Measurements from ENCODE around the gene ITGA2B. TPM values are rescaled to one million over a fixed set of nuclear protein-coding genes. Genes with fewer than 3 reads are reported as not detected.
"Not testable (repeated sequence)": the region's sequence is repeated elsewhere in the genome, so short reads cannot be mapped to it uniquely, and the experiment has no call there.

The ITGA2B gene
- total RNA-seq, 1 experiment from 2014 or later = 0.21 TPM

DNA sequence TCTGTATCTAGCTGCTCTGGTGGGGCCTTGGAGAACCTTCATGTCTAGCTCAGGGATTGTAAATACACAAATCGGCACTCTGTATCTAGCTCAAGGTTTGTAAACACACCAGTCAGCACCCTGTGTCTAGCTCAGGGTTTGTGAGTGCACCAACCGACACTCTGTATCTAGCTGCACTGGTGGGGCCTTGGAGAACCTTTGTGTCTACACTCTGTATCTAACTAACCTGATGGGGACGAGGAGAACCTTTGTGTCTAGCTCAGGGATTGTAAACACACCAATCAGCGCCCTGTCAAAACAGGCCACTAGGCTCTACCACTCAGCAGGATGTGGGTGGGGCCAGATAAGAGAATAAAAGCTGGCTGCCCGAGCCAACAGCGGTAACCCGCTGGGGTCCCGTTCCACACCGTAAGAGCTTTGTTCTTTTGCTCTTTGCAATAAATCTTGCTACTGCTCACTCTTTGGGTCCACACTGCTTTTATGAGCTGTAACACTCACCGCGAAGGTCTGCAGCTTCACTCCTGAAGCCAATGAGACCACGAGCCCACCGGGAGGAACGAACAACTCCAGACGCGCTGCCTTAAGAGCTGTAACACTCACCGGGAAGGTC lies 19.9 kb downstream of the ITGA2B start:
- not testable (repeated sequence) for DNase-seq (ENCODE audit: low spot score)

DNA sequence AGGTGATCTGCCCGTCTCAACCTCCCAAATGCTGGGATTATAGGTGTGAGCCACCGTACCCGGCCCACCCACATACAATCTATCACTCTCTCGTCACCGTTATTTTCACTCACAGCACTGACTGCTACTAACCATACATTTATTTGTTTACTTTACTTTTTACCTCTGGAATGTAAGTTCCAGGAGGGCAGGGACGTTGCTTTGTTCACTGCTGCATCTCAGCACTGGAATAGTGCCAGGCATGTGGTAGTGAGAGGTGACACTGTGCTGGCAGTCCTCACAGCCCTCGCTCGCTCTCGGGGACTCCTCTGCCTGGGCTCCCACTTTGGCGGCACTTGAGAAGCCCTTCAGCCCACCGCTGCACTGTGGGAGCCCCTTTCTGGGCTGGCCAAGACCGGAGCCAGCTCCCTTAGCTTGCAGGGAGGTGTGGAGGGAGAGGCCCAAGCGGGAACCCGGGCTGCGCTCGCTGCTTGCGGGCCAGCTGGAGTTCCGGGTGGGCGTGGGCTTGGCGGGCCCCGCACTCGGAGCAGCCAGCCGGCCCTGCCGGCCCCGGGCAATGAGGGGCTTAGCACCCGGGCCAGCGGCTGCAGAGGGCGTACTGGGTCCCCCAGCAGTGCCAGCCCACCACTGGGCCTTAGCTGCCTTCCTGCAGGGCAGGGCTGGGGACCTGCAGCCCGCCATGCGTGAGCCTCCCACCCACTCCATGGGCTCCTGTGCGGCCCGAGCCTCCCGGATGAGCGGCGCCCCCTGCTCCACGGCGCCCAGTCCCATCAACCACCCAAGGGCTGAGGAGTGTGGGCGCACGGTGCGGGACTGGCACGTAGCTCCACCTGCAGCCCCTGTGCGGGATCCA lies 20.8 kb downstream of the ITGA2B start:
- DNase-seq (ENCODE audit: low spot score) = not testable (repeated sequence)

DNA sequence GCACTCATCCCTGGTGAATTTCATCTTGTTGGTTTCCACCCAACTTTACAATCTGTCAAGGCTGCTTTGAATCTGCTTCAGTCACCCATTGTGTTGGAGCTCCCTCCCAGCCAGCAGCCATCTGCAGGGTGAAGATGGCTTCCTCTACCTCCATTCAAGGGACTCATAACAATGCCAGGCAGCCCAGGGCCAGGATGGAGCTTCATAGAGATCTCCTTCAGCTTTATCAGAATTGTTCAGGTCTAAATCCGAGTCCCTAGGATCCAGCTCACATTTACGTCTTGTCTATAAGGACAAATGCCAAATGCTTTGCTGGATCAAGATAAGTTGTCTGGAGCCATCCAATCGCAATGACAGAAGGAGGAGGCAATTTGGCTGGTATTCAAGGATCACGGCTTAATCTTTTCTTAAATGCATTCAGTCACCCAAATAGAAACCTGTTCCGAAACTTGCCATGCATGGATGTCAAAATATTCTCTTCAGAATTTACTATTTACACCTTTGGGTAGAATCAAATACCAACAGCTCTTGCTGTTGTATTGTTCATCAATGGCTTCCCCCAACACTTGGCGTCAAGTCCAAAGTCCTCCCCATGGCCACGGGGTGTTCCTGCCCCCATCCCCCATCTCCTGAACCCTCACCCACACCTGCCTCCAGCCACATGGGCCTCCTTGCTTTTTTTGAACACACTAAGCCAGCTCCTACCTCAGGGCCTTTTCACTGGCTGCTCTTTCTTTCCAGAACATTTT lies 22.0 kb downstream of the ITGA2B start:
- no peak for DNase-seq (ENCODE audit: low spot score)

DNA sequence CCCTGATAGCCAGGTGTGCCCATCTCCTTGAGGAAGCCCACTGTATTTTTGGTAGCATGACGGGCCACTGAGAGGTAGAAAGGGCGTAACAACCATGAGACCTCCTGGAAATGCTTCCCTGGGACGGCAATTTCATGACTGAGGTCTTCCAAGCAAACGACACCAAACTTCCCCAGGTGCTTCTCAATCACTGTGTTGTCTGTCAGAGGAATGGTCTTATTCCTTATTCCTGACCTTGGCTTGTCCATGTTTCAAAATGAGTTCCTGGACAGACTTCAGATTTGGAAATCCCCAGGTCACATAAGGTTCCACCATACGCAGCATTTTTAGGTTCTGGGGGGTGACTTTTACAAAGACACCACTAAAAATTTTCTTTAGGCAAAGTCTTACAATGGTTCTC lies 24.4 kb downstream of the ITGA2B start:
- DNase-seq (ENCODE audit: low spot score) = not testable (repeated sequence)

DNA sequence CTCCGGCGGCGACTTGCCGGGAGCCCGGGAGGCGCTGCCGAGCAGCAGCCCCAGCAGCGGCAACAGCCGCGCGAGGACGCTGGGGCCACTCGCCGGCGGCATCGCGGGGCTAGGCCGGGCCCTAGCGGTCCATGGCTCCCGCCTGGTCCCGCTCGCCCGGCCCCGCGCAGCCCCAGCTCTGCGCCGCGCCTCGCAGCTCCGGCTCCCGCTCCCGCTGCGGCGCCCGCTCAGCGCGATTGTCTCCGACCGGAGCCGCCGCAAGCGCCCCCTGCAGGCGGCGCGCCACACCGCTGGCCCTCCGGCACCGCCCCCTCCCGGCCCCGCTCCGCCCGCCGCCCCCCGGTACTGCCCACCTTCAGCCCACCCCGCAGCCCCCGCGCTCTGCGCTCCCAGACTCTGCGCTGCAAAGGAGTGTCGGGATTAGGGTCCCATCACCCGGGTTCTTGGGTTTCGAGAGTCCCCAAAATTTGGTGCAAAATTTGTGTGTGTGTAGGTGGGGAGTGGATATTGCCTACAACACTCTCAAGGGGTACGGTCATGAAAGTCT lies 25.8 kb downstream of the ITGA2B start, which contains the start of gene FAM171A2:
FAM171A2 (minus strand) TSS at position 241 of the 547 bp plus-strand sequence; CDS start at position 102, 139 bp downstream.
- no peak for DNase-seq (ENCODE audit: low spot score)

DNA sequence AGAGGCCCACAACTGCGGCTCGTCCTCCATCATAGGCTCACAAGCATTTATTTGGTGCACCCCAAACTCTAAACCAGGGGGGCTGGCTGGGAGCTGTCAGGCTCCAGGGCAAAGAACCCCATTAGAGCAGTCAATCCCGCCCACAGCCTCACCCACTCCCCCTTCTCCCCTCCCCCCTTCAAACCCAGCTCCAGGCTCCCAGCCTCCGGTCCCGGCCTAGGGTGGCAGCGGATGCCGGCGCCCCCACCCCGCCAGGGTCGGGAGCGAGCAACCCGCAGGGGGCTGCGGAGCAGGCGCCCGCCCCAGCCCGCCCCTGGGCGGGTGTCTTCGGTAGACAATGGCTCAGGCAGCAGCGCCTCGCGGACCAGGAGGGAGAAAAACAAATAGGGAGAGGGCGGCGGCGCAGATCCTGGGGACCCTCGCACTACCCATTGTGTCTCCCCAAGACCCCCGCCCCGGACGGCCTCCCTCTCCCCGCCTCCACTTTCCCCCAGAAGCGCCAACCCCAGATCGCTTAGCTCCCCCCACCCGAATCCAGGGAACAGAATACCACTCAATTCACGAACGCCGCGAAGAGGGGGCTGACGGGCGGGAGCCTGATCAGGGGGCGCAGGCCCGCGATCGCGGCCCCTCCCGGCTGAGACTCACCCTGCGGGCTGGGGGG lies 26.4 kb downstream of the ITGA2B start:
- no peak for DNase-seq (ENCODE audit: low spot score)

DNA sequence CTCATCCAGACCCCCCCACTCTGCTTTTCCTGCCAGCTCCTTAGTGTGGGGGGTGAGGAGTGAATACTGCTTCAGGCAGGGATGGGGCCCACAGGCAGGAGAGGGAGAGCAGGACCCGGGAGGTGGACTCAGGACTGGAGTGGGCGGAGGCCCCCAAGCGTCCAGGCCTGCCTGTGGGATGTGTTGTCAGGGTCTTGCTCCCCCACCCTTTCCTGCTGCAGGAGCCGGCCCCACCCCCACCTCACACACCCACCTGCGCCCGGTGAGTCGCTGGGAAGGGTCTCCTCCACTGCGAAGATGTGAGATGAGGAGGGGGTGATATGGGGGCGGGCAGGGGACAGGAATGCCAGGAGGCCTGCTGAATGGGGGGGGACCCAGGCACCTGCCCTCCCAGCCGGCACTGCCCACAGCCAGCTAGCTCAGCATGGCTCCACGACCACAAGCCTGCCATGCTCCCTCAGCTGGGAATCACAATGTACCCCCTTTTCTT lies 26.9 kb downstream of the ITGA2B start:
- no peak for DNase-seq (ENCODE audit: low spot score)

DNA sequence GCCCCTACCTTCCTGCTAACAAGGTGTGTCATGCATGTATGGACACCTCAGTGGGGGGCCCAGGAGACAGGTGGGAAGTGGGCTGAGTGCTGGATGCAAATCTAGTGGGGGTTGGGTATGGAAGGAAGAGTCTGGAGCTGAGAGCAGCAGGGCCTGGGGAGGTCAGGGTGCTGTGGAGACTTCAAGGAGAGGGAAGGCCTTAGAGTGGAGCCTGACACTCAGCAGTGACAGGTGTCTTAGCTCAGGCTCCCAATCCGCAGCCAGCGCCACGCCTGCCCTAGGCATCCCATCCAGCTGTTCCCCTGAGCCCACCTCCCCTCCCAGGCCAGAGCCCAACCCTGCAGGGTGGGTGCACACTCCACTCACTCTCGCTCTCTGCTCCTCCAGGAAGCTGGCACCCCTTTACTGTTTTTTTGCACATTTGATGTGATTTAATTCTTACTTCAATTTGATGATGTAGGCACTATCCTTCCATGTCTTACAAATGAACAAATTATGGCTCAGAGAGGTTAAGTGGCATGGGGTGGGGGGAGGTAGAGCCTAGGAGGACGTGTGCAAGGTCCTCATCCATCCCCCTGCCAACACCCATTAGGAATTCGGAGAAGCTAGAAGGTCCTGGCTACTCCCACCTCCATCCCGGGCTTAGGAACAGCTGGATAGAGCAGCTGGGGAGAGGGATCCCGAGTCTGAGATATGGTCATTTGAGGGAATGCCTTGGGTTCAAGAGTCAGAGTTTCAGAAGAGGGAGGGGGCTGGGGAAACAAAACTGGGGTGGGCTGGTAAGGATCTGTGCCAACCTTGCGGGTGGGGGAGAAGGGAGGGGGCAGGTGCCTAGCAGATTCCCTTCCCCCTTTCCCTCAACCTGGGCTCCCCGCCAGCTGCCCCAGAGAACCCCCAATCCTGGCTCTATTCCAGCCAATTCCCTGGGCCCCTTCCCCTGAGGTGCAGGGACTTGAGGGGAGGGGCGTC lies 27.9 kb downstream of the ITGA2B start:
- DNase-seq (ENCODE audit: low spot score) = no peak

DNA sequence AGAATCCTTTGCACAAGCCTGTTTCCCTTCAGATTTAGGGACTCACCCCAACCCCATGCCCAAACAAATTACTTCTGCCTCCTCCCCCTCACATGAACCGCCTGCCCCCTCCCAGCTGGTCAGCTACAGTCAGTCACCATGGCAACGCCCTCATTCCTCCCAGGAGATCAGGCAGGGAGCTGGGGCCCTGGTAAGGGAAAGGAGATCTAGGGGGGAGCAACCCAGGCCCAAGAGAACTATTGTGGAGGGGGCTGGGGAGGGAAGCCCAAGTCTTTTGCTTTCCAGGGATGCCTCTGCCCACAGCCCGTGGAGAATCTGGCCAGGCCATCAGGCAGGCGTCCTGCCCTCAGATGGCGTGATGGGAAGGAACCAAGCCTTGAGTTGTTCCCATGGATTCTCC lies 28.6 kb downstream of the ITGA2B start:
- DNase-seq (ENCODE audit: low spot score) = no peak

DNA sequence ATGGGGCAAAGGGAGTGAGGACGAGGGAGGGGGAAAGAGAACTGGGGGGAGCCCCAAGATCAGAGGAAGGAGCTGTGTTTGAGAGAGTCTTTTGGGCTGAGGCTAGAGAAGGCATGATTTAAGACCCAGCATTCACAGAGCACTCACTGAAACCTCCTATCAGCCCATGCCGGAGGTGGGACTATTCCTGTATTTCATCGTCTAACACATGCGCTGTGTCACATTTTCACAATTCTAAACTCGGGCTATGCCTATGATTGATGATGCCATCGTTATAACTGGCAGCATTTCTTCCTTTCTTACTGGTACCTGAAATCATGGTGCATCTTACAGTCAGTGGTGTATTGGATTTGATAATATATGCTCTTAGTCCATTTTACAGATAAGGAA lies 29.3 kb downstream of the ITGA2B start:
- DNase-seq (ENCODE audit: low spot score) = no peak

DNA sequence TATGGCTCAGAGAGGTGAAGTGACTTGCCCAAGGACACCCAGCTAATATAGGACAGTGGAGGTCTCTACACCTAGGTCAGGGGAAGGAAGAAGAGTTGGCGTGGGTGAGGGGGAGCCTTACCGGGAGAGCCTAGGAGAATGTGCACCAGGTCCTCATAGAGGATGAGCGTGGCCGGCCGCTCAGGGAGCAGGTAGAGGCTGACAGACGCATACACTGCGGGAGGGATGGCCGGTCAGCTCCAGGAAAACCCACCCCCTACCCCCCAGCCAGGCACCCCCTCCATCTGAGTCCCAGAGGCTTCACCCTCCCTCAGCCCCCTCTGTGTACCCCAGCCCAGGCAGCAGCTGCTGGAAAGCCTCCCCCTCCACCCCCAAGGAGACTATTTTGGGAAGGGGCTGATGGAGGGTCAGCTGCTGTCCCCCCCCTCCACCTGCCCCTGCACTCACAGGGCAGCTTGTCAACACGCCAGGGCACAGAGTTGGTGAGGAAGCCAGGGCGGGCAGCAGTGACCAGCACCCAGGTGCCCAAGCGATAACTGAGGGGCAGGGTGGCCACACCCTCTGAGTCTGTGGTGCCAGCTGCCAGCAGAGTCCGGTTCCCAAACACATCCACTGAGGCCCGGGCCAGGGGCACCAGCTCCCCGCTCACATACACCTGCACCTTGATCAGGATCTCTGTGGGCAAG lies 29.8 kb downstream of the ITGA2B start:
- DNase-seq (ENCODE audit: low spot score) = no peak

DNA sequence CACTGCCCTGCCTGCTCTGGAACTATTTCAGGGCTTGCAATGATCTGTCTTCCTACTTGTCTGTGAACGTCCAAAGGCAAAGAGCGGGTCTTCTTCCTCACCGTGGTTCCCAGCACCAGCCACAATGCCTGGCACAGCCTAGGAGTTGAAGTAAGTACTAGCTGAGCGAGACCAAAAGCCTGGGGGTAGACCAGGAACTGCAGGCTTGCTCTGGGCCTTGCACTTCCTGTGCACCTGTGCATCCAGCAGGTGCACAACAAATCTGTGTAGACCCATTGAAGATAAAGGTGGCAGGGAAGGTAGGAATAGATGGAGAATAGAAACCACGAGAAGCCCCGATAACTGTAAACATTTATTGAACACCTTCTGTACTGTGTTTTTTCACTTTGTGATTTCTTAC lies 30.4 kb downstream of the ITGA2B start:
- DNase-seq (ENCODE audit: low spot score) = no peak

DNA sequence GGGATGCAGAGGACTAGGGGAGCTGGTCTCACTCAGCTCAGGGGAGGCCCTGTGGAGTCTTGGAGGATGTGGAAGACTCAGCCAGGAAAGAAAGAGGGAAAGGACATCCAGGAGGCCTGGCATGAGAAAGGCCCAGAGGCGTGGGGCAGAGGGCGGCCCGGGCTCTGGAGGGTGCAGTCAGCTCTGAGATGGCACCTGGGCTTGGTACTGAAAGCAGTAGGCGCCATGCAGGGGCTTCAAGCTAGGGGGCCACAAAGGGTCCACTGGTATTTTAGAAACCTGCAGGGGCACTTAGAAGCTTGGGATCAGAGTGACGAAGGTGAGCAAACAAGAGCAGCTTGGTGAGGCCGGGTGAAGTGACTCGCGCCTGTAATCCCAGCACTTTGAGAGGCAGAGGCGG lies 31.4 kb downstream of the ITGA2B start:
- DNase-seq (ENCODE audit: low spot score) = no peak

DNA sequence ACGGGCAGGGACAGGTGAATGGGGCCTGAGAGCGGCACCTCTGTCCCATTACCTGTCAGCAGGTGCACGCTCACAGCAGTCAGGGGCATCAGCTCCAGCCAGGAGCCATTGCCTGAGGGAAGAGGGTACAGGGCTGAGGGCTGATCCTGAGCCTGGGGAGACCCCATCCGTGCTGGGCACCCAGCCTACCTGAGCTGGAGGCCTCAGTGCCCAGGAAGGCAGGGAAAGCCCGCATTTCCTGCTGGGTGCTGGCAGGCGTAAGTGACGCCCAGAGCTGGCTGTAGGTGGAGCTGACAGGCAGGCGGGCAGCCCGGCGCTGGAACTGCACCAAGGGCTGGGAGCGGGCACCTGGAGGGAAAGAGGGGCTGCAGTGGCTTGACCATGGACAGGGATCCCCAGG lies 33.2 kb downstream of the ITGA2B start:
- DNase-seq (ENCODE audit: low spot score) = no peak

DNA sequence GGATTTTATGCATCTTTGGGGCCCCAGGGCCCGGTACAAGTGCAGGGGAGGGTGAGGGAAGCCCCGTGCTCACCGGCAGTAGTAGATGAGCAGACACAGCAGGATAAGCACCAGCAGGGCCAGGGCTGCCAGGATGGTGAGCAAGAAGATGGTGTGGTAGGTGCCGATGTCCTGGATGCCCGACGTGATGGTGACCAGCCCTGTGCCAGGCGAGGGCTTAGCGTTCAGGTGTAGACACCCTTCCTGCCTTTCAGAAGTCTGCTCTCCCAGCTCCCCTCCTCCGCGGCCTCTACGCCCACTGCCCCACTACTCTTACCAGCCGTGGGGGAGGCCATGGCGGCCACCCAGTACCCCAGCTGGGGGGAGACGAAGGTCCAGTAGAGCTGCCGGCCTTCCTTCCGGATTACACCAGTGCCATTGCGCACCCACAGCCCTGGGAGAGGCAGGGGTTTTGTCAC lies 33.8 kb downstream of the ITGA2B start:
- DNase-seq (ENCODE audit: low spot score) = no peak

DNA sequence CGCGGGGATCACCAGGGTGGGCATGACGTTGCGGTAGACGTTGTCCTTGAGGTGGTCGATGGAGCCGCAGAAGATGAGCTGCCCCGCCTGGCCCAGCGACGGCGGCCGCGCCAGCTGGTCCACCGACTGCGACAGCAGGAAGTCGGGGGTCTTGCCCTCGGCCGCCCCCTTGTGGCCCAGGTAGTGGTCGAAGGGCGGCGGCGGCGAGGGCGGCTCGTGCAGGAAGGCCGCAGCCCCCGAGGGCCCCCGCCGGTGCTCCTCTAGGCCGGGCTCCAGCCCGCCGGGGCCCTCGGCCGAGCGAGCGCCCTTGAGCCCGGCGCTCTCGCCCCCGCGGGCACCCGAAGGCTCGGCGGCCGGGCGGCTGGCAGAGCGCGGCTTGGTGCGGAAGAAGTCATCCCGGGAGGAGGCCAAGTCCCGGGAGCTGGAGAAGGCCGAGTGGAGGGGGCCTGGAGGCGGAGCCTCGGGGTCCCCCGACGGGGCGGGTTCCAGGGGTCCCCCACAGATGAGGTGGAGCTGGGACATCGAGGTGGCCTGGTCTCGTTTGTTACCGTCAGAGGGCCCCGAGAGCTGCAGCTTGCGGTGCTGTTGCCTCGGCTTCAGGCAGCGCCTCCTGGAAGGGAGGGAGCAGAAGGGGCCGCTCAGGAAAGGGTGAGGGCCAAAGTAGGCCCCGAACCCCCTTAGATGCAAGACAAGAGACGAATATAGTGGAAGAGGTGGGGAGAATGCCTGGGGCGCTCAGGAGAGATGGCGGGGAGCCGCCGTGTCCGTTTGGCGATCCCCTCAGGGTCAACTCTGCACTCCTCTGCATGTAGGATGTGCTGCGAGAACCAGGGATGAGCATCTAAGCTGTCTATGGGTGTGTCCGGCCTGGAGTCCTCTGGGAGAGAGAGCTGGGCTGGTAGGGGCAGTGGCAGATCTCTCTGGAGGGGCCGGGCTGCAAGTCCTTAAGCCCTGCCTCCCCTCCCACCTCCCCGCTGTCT lies 34.6 kb downstream of the ITGA2B start:
- DNase-seq (ENCODE audit: low spot score) = no peak

DNA sequence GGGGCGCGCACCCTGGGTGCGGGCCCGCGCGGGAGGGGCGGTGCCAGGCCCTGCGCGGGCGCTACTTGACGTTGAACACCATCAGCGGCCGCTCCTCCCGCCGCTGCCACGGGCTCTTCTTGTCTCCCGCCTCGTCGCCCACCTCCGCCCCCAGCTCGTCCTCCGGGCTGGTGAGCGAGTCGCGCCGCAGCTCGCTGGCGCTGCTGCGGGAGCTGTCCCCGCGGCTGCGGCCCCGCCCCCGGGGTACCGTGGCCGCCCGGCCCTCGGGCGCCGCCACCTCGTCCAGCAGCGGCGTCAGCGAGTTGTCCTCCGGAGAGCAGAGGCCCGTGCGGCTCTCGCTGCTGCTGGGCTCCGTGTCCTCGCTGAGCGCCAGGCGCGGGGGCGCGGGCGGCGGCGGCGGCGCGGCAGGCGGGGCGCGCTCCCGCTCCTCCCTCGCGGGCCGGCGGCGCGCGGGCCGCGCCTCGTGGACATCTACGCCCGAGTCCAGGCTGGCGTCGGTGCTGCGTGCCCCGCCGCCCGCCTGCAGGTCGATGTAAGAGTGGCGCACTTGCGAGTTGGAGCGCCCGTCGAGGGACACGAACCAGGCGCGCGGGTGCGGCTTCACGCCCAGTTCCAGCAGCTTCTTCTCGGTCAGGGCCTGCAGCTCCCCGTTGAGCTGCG lies 35.6 kb downstream of the ITGA2B start:
- DNase-seq (ENCODE audit: low spot score) = no peak
